ENCODE measurements around the gene MAPK8IP2.
"Not testable (repeated sequence)": the region's sequence is repeated elsewhere in the genome, so short reads cannot be mapped to it uniquely, and the experiment has no call there.

MAPK8IP2 gene

DNA sequence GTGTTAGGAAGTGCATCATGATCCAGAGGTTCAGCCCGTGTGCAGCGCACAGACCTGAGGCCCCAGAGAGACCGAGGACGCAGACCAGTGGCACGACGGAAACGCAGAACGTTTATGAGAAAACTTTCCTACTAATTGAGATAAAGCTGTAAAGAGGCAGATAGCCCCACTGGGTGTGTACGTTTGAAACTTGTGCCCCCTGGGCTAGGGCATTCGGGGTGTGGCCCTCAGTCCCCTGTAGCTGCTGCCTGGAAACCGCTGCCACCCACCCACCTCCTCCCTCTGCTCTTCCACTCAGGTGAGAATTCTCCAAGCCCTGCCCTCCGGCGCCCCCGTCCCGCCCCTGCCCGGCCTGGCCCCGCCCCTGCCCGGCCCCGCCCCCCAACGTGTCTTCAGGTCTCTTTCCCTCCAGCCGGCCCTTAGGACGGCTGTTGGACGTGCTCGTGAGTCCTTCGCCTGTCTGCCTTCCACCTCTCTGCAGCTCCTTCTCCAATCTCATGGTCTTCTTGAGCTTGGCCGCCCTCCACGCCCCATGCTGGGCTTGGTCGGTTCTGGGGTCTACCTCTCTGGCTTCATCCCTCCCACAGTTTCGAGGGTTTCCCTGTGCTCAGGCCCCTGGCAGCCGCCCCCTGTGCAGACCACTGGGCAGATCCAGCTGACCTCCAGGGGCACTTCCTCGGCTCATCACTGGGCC lies 12.1 kb downstream of the MAPK8IP2 start:
- peak; percentile 71 for DNase-seq (ENCODE audit: low spot score)

DNA sequence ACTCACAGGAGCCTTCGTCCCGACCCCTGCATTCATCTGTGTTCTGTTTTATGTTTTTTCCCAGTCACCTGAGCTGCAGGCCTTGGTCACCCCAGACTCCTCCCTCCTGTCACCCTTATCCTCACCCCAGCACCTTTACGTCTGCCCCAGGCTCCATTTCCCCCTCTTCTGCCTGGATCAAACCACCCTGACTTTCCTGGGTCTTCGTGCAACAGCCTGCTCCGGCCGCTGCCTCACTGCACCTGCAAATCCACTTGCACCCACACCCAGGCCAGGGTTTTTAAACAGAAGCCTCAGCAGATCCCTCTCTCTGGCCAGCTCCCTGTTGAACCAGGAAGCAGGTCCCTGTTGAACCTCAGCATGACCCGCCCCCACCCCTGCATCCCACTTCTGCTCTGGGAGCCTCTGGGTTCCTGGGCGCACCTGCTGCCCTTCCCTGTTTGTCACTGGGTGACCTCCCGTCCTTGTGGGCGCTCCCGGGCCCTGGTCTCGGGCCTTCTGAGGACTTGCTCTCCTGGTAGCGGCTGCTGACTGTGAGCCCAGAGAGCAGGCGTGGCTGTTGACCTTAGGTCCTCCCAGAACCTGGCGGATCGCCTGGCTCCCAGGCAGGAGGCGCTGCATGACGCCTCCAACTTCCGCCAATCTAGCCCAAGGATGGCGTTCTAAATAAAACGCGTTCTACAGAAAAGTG lies 12.8 kb downstream of the MAPK8IP2 start:
- peak; percentile 47 for DNase-seq (ENCODE audit: low spot score)

DNA sequence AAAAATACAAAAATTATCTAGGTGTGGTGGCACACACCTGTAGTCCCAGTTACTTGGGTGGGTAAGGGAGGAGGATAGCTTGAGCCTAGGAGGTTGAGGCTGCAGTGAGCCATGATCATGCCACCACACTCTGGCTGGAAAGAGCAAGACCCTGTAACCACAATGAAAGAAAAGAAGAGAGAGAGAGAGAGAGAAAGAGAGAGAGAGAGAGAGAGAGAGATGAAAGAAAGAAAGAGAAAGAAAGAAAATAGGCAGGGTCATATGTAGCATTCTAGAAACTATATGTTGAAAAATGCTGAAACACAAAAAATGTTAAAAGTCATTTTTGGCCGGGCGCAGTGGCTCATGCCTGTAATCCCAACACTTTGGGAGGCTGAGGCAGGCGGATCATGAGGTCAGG lies 13.7 kb downstream of the MAPK8IP2 start:
- DNase-seq (ENCODE audit: low spot score), result not testable (repeated sequence)

DNA sequence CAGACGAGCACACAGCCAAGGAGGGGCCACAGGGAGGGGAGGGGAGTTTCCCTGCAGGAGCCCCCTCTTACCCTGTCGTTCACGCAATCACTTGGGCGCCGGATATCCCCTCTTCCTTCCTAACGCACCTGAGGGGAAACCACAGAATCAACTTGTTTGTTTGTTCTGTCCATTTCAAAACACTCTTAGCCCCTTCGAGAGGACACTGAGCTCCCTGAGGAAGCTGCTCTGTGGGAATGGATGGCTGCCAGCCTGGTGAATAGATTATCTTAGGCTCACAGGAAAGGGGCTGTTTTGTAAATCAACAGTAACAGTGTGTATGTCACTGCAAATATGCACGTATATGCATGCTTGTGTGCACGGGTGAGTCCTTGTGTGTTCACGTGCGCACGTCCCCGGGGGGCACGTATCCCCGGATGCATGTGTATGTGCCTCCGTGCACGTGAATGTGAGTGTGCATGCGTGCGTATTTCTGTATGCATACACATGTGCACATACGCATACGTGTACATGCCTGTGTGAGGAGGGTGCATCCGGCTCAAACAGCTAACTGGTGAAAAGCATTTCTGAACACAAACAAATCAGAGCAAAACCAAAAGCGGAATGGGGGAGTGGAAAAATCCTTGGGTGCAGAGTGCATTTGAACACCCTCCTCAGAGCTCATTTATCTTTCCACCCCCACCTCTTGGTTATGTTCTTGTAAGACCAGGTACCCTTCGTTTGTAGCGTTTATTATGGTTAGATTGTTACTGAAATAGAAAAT lies 20.2 kb downstream of the MAPK8IP2 start:
- DNase-seq (ENCODE audit: low spot score), result peak; percentile 85

DNA sequence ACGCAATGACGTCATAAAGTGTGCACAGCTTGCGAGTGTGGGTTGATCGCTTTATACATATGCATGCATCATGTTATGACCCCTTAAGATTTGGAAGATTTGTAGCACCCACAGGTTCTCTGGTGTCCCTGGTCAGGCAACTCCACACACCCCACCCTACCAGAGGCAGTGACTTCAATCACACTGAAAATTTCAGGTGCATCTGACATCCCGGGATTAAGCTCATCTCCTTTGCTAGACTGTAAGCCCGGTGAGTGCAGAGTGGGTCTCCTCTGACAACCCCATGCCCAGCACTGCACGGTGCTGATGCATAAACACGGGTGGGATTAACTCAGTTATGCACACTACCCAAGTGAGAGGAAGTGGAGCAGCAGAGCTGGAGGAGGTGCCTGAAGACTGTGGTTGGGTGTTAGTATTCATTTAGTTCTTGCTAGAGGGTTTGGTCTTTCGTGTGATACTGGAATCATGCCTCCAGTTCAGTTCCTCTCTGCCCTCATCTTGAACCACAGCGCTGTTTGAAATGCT lies 20.8 kb downstream of the MAPK8IP2 start:
- no peak for DNase-seq (ENCODE audit: low spot score)

DNA sequence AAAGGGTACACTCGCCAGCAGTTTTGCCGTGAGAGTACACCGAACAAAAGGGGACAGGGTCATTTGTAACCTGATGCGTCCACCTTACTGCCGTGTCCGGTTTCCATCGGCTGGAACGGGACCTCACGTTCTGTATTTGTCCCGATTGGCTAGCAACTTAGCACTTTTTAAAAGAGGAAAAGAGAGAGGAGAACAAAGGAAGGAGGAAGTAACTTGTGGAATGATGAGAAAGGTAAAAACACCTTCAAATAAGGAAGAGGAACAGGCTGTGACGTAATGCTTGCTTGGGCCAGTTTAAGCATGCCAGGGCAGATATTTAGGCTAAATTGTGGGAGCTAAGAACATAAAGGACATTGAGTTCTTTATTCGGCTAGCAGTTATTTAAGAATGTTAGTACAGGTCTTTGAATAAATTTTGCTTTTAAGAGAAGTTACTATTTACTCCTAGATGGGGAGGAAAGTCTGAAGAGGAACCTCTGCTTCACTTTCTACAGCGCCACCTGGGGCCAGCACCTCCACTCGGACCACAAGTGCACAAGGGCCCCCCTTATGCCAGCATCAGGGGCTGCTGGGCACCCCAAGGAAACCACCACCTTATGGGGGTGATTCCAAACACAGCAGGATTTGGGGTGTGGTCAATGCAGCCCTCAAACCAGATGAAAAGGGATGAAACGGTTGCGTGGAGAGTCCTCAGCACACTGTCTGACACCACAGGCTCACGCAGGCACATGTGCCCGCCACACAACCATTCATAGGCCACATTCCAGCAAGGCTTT lies 21.5 kb downstream of the MAPK8IP2 start:
- no peak for DNase-seq (ENCODE audit: low spot score)

DNA sequence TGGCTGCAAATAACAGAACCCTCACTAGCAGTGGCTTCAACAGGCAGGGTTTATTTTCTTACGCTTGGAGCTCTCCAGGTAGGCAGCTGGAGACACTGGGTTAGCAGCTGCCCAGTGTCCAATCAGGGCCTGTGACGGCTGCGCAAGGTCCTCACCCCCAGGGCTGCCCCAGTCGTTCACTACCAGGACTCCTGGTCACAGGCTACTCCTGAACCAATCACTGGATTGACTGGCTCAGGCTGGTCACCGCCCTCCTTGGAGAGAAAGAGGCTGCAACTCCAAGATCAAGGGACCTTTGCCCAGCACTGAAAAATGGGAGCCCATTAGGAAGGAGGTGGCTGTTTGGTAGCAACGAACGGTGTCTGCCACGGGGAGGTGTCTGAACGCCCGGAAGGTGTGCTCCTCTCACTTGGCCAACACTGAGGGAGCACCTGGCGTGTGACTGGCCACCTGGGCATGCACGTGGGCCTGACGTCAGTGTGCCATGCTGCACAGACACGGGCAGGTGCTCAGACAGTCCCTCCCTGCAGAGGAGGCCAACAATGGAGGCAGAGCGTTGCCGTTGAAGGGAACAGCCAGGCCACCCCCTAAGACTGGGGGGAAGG lies 22.2 kb downstream of the MAPK8IP2 start:
- no peak for DNase-seq (ENCODE audit: low spot score)

DNA sequence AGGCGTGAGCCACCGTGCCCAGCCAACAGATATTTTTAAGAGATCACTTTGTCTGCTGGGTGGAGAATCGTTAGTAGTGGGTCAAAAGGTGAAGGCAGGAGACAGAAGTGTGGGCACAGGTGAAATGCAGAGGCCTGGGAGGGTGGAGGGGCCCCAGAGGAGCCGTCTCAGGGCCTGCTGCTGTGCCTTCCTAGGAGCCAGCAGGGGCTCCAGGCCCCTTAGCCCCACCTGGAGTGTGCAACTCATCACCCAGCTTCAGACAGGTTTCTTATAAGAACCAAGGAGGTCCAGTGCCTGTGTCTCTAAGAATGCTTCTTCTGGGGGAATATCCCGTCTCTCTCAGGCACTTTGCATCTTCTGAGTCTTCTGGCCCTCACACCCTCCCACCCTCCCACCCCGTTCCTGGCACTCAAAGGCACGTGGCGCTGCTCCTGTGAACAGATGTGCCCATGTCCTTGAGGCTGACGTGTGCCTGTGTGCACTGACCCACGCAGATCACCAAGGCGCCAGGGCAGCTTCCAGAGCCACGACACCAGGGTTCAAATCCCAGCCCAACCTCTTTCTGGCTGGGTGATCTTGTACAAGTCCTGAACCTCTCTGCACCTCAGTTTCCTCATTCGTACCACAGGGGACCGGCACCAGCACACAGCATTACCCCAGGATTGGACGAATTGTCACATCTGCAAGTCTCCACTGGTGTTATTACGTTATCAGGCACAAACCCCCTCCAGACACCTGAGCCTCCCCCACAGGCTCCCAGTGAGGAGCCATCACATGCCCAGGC lies 23.9 kb downstream of the MAPK8IP2 start:
- no peak for DNase-seq (ENCODE audit: low spot score)

DNA sequence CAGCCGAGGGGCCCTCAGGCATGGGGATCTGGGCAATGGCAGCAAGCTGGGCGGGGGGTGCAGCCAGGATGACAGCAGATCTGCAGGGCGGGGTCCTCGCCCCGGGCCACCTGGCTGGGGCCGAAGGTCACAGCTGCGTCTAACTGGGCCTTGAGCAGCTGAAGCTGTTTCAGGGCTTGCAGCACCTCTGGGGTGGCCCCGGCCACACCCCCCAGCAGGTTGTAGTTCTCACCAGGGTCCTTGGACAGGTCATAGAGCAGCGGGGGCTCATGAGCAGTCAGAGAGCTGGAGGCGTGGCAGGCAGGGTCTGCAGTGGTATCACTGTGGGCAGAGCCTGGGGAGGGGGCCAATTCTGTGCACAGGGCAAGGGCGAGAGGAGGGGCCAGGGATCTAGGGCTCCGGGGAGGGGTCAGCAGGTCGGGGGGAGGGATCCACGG lies 24.6 kb downstream of the MAPK8IP2 start:
- DNase-seq (ENCODE audit: low spot score), result no peak

DNA sequence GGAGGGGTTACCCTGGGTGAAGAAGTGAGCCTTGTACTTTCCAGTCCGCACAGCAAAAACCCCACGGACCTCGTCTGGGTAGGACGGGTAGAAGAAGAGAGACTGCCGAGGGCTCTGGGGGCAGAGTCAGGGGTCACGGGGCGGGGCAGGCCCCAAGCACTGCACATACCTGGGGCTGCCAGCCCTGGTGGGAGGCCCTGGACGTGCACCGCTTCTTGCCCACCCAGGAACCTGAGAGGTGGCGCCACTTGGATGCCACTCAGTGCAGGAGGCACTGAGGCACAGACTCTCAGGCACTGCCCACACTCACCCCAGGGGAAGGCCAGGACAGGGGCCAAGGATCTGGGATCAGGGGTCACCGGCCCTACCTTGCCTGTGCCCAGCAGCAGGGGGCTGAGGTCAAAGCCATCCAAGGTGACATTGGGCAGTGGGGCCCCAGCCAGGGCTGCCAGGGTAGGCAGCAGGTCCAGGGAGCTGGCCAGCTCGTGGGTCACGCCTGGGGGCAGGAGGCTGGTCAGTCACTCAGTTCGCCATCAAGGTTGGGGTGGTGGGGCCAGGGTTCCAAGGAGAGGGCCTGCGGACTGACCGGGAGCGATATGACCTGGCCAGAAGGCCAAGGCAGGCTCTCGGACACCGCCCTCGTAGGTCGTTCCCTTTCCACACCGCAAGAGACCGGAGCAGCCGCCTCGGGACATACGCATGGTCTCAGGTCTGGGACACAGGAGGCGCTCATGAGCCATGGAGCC lies 25.1 kb downstream of the MAPK8IP2 start:
- peak; percentile 46 for DNase-seq (ENCODE audit: low spot score)

DNA sequence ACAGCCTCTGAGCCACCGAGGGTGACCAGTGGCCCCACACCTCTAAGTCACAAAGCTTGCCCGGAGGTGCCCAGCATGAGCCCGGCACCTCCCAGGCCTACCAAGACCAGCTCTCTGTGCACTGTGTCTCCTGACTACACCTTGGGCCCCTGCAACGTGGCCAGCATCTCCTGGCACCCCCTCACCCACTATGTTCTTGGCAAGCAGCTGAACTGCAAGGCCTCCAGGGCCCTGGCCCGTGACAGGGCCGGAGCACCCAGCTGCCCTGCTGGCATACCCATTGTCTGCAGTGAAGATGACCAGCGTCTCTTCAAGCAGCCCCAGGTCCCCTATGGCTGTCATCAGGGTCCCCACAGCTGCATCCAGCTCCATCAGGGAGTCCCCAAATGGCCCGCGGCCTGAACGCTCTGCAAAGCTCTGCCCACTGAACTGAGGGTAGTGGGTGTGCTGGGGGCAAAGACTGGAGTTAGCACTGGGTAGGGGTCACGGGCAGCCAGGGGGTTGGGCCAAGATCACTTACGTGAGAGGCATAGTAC lies 25.8 kb downstream of the MAPK8IP2 start:
- peak; percentile 64 for DNase-seq (ENCODE audit: low spot score)

DNA sequence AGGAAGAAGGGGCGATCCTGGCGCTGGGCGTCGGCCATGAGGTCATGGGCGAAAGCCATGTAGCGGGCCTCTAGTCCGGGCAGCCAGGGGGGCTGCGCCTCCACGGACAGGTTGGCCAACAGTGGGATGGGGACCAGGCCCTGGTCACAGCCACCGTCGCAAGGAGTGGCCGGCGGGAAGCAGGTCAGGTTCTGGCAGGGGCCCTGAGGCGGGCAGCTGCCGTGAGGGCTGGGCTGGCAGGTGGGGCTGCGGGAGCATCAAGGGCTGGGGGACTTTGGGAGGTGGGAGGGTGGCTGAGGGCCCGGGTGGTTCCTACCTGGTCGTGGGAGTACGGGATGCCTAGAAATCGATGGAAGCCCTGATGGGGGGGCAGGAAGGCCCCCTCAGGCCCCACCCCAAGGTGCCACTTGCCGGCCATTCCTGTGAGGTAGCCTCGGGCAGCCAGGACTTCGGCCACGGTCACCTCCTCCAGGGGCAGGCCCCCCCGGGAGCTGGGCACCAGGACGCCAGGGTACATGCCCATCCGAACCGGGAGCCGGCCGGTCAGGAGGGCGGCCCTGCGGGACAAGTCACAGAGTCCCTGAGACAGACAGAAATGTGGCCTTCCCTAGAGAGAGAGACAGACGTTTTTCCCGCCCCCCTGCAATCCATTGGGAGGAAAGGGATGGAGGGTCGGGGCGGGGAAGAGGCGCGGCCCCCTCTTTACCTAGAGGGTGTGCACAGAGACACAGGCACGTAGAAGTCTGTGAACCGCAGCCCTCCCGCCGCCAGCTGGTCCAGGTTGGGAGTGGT lies 26.5 kb downstream of the MAPK8IP2 start:
- DNase-seq (ENCODE audit: low spot score), result peak; percentile 55

DNA sequence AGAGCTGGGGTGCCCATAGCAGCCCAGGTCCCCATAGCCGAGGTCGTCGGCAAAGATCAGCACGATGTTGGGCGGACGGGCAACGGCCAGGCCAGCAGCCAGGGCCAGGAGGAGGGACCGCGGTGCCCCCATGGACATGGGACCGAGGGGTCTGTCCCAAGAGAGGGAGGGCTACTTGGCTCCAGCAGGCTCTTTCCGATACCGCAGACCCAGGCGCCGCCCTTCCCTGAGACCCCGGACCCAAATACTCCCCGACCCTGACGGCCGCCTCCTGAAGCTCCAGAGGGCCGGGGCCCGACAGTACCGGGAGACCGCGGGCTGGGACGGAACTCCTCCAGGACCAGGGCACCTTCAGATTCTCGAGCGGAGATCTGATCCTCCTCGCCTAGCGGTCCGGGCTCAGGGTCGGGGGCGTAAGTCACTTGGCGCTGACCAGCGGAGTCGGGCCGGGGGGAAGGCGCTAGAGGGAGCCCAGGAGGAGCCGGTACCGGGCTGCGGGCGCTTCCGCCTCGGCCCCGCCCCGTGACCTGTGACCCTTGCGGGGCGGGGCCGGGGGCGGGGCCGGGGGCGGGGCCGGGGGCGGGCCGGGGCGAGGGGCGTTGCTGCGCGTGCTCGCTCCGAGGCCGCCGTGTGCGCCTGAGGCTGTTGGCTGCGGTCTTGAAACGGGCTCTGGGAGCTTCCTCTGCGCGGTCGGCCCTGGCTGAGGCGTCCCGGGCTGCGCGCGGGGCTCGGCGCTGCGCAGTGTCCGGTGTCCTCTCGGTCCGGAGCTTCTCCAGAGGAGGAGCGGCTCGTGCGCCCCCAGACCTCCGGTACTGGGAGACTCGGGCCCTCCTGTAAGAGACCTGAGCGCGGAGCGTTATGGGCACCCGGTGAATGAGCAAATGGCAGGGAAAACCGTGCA lies 27.3 kb downstream of the MAPK8IP2 start, which contains the start of gene ARSA:
Gene ARSA, minus strand, starts transcription at position 511 of the 901 bp plus-strand sequence. Its CDS starts 373 bp downstream, at position 138.
- DNase-seq (ENCODE audit: low spot score), result peak; percentile 91

DNA sequence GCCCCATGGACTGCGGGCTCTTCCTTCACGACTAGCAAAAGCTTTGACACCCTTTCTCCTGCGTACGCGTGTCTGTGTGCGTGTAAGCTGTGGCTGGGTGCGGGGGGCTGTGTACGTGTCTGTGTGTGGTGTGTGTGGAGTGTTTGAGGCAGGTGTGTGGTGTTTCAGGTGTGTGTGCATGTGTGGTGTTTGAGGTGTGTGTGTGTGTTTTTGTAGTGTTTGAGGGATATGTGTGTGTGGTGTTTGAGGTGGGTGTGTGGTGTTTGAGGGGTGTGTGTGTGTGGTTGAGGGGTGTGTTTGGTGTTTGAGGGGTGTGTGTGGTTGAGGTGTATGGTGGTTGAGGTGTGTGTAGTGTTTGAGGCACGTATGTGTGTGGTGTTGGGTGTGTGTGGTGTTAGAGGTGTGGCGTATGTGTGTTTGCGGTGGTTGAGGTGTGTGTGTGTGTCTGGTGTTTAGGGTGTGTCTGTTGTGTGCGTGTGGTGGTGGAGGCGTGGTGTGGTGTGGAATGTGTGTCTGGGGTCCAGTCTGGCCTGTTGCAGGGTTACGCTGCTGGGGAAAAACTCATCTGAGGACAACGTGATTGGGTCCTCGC lies 28.0 kb downstream of the MAPK8IP2 start:
- DNase-seq (ENCODE audit: low spot score), result no peak

DNA sequence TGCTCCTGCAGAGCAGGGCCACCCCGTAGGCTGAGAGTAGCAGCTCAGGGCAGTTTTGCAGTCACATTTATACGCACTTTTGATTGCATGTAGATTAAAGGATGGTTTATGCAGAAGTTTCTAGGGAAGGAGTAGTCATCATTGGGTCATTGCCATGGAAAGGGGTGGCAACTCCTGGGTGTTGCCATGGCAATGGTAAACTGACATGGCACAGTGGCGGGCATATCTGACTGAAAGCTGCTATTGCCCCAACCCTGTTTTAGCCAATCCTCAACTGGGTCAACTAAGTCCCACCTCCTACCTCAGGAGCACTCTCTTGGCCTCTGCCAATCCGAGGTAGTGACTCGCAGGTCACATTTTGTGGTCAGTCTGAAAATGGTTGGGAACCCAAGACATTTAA lies 29.8 kb downstream of the MAPK8IP2 start:
- DNase-seq (ENCODE audit: low spot score), result no peak

DNA sequence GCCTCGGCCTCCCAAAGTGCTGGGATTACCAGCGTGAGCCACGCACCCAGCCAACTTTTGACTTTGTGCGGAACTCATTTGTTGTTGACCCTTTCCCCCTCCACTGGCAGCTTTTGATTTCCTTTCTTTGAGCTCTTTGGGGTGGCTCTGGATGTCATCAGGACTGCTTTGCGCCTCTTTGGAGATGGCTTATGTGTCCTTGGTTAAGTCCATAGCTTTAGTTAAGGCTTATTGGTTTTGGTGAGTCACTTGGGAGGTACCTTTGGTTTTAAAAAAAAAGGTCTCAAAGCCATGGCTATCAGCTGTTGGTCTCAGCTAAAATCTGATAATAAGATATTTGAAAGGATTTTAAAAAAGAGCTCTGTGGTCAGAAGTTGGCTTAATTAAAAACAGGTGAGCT lies 32.5 kb downstream of the MAPK8IP2 start:
- no peak for DNase-seq (ENCODE audit: low spot score)

DNA sequence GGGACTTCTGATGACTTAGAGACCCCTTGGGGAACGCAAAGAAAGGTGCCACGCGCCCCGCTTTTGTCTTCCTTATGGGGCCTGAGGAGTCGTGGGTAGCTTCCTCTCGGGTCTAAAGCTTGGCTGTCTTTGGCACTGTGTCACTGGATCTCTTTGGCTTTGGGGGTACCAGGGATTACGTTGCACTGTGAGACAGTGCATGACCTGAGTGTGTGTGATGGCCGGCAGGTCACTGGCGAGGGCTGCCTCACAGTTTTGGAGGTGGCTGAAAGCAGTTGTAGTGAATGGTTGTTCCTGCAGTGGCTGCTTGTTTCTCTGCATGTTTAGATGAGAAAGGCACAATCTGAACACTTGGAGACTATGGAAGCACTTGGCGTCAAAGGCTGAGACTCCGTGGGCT lies 33.2 kb downstream of the MAPK8IP2 start:
- no peak for DNase-seq (ENCODE audit: low spot score)
